ENCODE data around the gene APBB3. TPM values are rescaled to one million over a fixed set of nuclear protein-coding genes. Genes with fewer than 3 reads are reported as not detected.

Gene APBB3
- total and polyA plus RNA-seq, 2 experiments from 2014 or later: 13.1 to 13.8 TPM

GRCh38 chr5:140600096-140600495 lies 35.7 kb upstream of the APBB3 start:
- Histone ChIP-seq H3K4me3 (no peak overlapping the region), H3K4me1 (ENCODE audit: insufficient read depth) (no peaks in the 10 kb centered on the region), H3K27ac (no peak overlapping the region), H3K4me2 (ENCODE audit: unreplicated experiment) (no peak overlapping the region), H4K20me1 (ENCODE audit: insufficient read depth) (no peaks in the 10 kb centered on the region), H3K27me3 (replicated peaks; ENCODE audit: insufficient read depth) (no peaks in the 10 kb centered on the region; the same call in 1 of the 2 replicates), H3K36me3 (ENCODE audit: low read depth) (no peaks in the 10 kb centered on the region), H3K9me3 (ENCODE audit: low read depth) (no peaks in the 10 kb centered on the region), H2AFZ (no peak overlapping the region), H3K9me2 (ENCODE audit: insufficient read depth) (no peaks in the 10 kb centered on the region), H3K9ac (no peak overlapping the region), H3K79me2 (ENCODE audit: insufficient read depth) (no peaks in the 10 kb centered on the region), H3F3A (ENCODE audit: insufficient read depth) (peaks cover 7% of the 10 kb centered on the region; the same call in 1 of the 2 replicates)
- DNase-seq: no peak
- no peak for TF ChIP-seq EZH2phosphoT487 (IDR thresholded peaks at IDR 0.05; ENCODE audit: insufficient read depth, low read depth)
- no peak for TF ChIP-seq EZH2 (IDR thresholded peaks at IDR 0.05; ENCODE audit: insufficient read depth, poor library complexity, severe bottlenecking)
- in situ Hi-C loops (cut with MboI): no loop called here

GRCh38 chr5:140598836-140599235 lies 34.4 kb upstream of the APBB3 start:
- 46 to 49% methylated on average over 2 of the region's 2 CpGs for WGBS, 2 experiments (ENCODE audit: low coverage in 1 of 2, low lambda C conversion rate in 2 of 2, missing lambda C conversion rate in 2 of 2)
- Histone ChIP-seq H3K9me2 (ENCODE audit: insufficient read depth) (no peaks in the 10 kb centered on the region), H3K36me3 (ENCODE audit: low read depth) (no peaks in the 10 kb centered on the region), H3K27me3 (replicated peaks; ENCODE audit: insufficient read depth) (no peaks in the 10 kb centered on the region; the same call in 1 of the 2 replicates), H3K27ac (no peak overlapping the region), H3K4me3 (no peak overlapping the region), H3K9me3 (ENCODE audit: low read depth) (no peaks in the 10 kb centered on the region), H3K79me2 (ENCODE audit: insufficient read depth) (no peaks in the 10 kb centered on the region), H2AFZ (no peak overlapping the region), H3K9ac (no peak overlapping the region), H3F3A (ENCODE audit: insufficient read depth) (peaks cover 7% of the 10 kb centered on the region; the same call in 1 of the 2 replicates), H3K4me2 (ENCODE audit: unreplicated experiment) (no peak overlapping the region), H4K20me1 (ENCODE audit: insufficient read depth) (no peaks in the 10 kb centered on the region), H3K4me1 (ENCODE audit: insufficient read depth) (no peaks in the 10 kb centered on the region)
- in situ Hi-C loops (cut with MboI): no loop called here
- DNase-seq: no peak
- no peak for TF ChIP-seq EZH2phosphoT487 (IDR thresholded peaks at IDR 0.05; ENCODE audit: insufficient read depth, low read depth)
- no peak for TF ChIP-seq EZH2 (IDR thresholded peaks at IDR 0.05; ENCODE audit: insufficient read depth, poor library complexity, severe bottlenecking)

GRCh38 chr5:140596321-140596741 lies 31.9 kb upstream of the APBB3 start:
- H2AFZ ChIP-seq: no peak overlapping the region
- H4K20me1 ChIP-seq (ENCODE audit: insufficient read depth): no peaks in the 10 kb centered on the region
- no peak overlapping the region for H3K9ac ChIP-seq
- H3K36me3 ChIP-seq (ENCODE audit: low read depth): no peaks in the 10 kb centered on the region
- no peaks in the 10 kb centered on the region for H3K9me2 ChIP-seq (ENCODE audit: insufficient read depth)
- H3K4me2 ChIP-seq (ENCODE audit: unreplicated experiment): no peak overlapping the region
- TF ChIP-seq EZH2 (IDR thresholded peaks at IDR 0.05; ENCODE audit: insufficient read depth, poor library complexity, severe bottlenecking) (no peak), EZH2phosphoT487 (IDR thresholded peaks at IDR 0.05; ENCODE audit: insufficient read depth, low read depth) (no peak)
- WGBS, 2 experiments (ENCODE audit: low coverage in 1 of 2, low lambda C conversion rate in 2 of 2, missing lambda C conversion rate in 2 of 2): 89 to 100% methylated on average over 1 of the region's 1 CpG
- in situ Hi-C loops (cut with MboI): no loop called here
- no peaks in the 10 kb centered on the region for H3K79me2 ChIP-seq (ENCODE audit: insufficient read depth)
- no peak overlapping the region for H3K27ac ChIP-seq
- DNase-seq: no peak
- no peaks in the 10 kb centered on the region; the same call in 1 of the 2 replicates for H3K27me3 ChIP-seq (replicated peaks; ENCODE audit: insufficient read depth)
- no peaks in the 10 kb centered on the region for H3F3A ChIP-seq (ENCODE audit: insufficient read depth)
- H3K4me1 ChIP-seq (ENCODE audit: insufficient read depth): peaks cover 10% of the 10 kb centered on the region
- no peaks in the 10 kb centered on the region for H3K9me3 ChIP-seq (ENCODE audit: low read depth)
- H3K4me3 ChIP-seq: no peak overlapping the region

GRCh38 chr5:140595538-140596300 lies 31.3 kb upstream of the APBB3 start:
- Histone ChIP-seq H3K9me2 (ENCODE audit: insufficient read depth) (no peaks in the 10 kb centered on the region), H3K4me1 (ENCODE audit: insufficient read depth) (peaks cover 12% of the 10 kb centered on the region), H4K20me1 (ENCODE audit: insufficient read depth) (no peaks in the 10 kb centered on the region), H3K36me3 (ENCODE audit: low read depth) (no peaks in the 10 kb centered on the region), H3K4me3 (no peak overlapping the region), H3F3A (ENCODE audit: insufficient read depth) (no peaks in the 10 kb centered on the region), H3K27ac (no peak overlapping the region), H3K4me2 (ENCODE audit: unreplicated experiment) (no peak overlapping the region), H2AFZ (no peak overlapping the region), H3K79me2 (ENCODE audit: insufficient read depth) (no peaks in the 10 kb centered on the region), H3K9ac (no peak overlapping the region), H3K9me3 (ENCODE audit: low read depth) (no peaks in the 10 kb centered on the region), H3K27me3 (replicated peaks; ENCODE audit: insufficient read depth) (no peaks in the 10 kb centered on the region; the same call in 1 of the 2 replicates)
- DNase-seq: no peak
- 62 to 66% methylated on average over 5 of the region's 5 CpGs for WGBS, 2 experiments (ENCODE audit: low coverage in 1 of 2, low lambda C conversion rate in 2 of 2, missing lambda C conversion rate in 2 of 2)
- in situ Hi-C loops (cut with MboI): no loop called here
- TF ChIP-seq EZH2phosphoT487 (IDR thresholded peaks at IDR 0.05; ENCODE audit: insufficient read depth, low read depth) (no peak), EZH2 (IDR thresholded peaks at IDR 0.05; ENCODE audit: insufficient read depth, poor library complexity, severe bottlenecking) (no peak)
